HEK293T (cell line): ENCODE results near the gene FLRT3.

Experiments used
- ARNT ChIP-seq: fragments of 450-650 bp; IDR thresholded peaks from 2 replicates; pipeline ENCODE4 v1.6.1; 2017; ENCODE audit warnings: mild to moderate bottlenecking
- BHLHE40 ChIP-seq: fragments of 450-650 bp; IDR thresholded peaks from 2 replicates; pipeline ENCODE4 v1.6.1; 2016; ENCODE audit warnings: mild to moderate bottlenecking, moderate library complexity, borderline replicate concordance
- FOXM1 ChIP-seq: fragments of 450-650 bp; IDR thresholded peaks from 2 replicates; pipeline ENCODE4 v1.6.1; 2017; ENCODE audit warnings: mild to moderate bottlenecking, borderline replicate concordance
- HDGF ChIP-seq: fragments of 450-650 bp; IDR thresholded peaks from 2 replicates; pipeline ENCODE4 v1.6.1; 2017; ENCODE audit warnings: antibody characterized with exemption, borderline replicate concordance
- NFRKB ChIP-seq: fragments of 450-650 bp; IDR thresholded peaks from 2 replicates; pipeline ENCODE4 v1.6.1; 2016; ENCODE audit warnings: mild to moderate bottlenecking, moderate library complexity
- ZNF384 ChIP-seq: fragments of 450-650 bp; IDR thresholded peaks from 2 replicates; pipeline ENCODE4 v1.6.1; 2016
- TF ChIP-seq, protein P1 (sequence below): fragments of 450-650 bp; IDR thresholded peaks from 2 replicates; pipeline ENCODE4 v1.6.1; 2016

DNA sequence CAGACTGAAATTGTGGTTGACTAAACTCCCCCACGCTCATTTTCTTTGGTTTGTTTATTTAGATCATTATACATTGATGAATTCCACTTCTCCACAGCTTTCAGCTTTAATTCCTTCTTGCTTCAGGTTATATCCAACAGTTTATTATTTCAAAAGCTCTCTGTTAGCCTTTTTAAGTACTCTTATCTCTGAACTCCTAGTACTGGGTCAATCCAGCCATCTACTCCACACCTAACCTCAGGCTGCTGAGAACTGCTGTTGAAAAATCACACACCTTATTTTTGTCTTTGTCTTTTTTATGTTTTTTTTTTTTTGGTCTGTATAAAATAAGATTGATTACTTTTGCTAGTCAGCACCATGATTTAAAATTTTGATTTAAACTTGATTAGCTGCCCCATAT is 32.9 kb downstream of the FLRT3 start:
- TF ChIP-seq ARNT (no peak), ZNF384 (no peak), FOXM1 (no peak), BHLHE40 (no peak), NFRKB (no peak), HDGF (no peak)
- TF ChIP-seq, protein P1, sequence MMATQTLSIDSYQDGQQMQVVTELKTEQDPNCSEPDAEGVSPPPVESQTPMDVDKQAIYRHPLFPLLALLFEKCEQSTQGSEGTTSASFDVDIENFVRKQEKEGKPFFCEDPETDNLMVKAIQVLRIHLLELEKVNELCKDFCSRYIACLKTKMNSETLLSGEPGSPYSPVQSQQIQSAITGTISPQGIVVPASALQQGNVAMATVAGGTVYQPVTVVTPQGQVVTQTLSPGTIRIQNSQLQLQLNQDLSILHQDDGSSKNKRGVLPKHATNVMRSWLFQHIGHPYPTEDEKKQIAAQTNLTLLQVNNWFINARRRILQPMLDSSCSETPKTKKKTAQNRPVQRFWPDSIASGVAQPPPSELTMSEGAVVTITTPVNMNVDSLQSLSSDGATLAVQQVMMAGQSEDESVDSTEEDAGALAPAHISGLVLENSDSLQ: no peak
